Activated T-helper 2 cell treated with anti-CD3 and anti-CD28 coated beads, Interferon-gamma antibody, Interleukin-2, Interleukin-4, amounts not matched to agents 10 μg/mL and 5 μg/mL and 100 μg/mL, durations not matched to agents 14 hours and 24 hours and 36 hours (primary cell): ENCODE results near the gene TFEB. TPM values are rescaled to one million over a fixed set of nuclear protein-coding genes. Genes with fewer than 3 reads are reported as not detected.

Experiments used
- DNase-seq: peaks from one replicate; pipeline ENCODE4 v3.0.0; 2021; ENCODE audit warnings: low spot score
- H3K27ac Mint-ChIP-seq: one replicate; pipeline ENCODE4 v1.8.0; 2021; ENCODE audit warnings: mixed read lengths
- H3K27me3 Mint-ChIP-seq: one replicate; pipeline ENCODE4 v1.8.0; 2021; ENCODE audit warnings: low read depth, mixed read lengths
- H3K36me3 Mint-ChIP-seq: one replicate; pipeline ENCODE4 v1.8.0; 2021; ENCODE audit warnings: low read depth, mixed read lengths
- H3K4me1 Mint-ChIP-seq: one replicate; pipeline ENCODE4 v1.8.0; 2021; ENCODE audit warnings: low read depth, mixed read lengths
- H3K4me3 Mint-ChIP-seq: one replicate; pipeline ENCODE4 v1.8.0; 2021; ENCODE audit warnings: low read depth, mild to moderate bottlenecking, moderate library complexity, mixed read lengths
- H3K9me3 Mint-ChIP-seq: one replicate; pipeline ENCODE4 v1.8.0; 2021; ENCODE audit warnings: mixed read lengths
- intact Hi-C: fragments of 100-400 bp; cut with micrococcal nuclease; formaldehyde crosslinking; loops from one replicate; pipeline ENCODE4 v1.15.1; 2023
- total RNA-seq: library from RNA; stranded (reverse); gene quantifications from 2 replicates; pipeline ENCODE4 v1.2.3, GENCODE V29; 2022

TFEB gene
- total RNA-seq, 1 donor from 2014 or later, result 13.4 TPM

DNA sequence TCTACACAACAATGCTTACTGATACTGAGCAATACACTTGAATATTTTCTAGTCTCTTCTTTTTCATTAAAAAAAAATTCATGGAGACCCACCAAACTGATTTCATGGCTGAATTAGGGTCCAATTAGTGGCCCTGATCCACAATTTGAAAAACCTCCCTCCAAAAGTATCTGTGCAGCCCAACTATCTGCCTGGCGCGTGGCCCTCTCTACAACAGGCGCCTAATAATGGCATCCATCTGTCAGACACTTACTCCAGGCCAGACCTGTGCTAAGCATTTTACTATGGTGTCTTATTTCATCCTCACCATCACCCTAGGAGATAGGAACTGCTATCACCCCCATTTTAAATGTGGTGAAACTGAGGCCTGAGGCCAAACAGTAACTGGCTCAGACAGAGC, 14.0 kb downstream of the TFEB start:
- intact Hi-C loops, result no loop called here
- H3K27me3 Mint-ChIP-seq, result no peaks in the 10 kb centered on the region
- H3K4me1 Mint-ChIP-seq, result peaks cover 4% of the 10 kb centered on the region
- DNase-seq, result no peak
- H3K4me3 Mint-ChIP-seq, result no peak overlapping the region
- H3K36me3 Mint-ChIP-seq, result no peaks in the 10 kb centered on the region
- H3K27ac Mint-ChIP-seq, result no peak overlapping the region
- H3K9me3 Mint-ChIP-seq, result no peaks in the 10 kb centered on the region

DNA sequence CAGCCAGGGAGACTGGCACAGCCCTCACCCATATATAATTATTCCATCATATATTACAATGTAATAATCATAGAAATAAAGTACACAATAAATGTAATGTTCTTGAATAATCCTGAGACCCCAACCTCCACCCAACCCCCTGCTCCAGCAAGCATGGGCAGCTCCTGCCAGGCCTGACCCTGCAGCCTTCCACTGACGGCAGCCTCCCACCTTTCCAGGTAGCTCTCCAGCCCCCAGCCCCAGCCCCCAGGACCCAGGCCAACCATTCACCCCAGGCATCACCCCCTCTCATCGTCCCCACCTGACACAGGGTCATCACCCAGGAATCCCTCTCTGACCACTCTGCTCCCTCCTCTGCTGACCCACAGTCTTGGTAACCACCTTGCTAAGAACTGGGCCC, 14.6 kb downstream of the TFEB start:
- H3K27me3 Mint-ChIP-seq, result no peaks in the 10 kb centered on the region
- peaks cover 7% of the 10 kb centered on the region for H3K4me1 Mint-ChIP-seq
- H3K27ac Mint-ChIP-seq, result no peak overlapping the region
- no peaks in the 10 kb centered on the region for H3K36me3 Mint-ChIP-seq
- H3K4me3 Mint-ChIP-seq, result no peak overlapping the region
- H3K9me3 Mint-ChIP-seq, result no peaks in the 10 kb centered on the region
- intact Hi-C loops, result no loop called here
- no peak for DNase-seq

GRCh38 chr6:41720262-41720620, 15.2 kb downstream of the TFEB start:
- intact Hi-C loops, result no loop called here
- DNase-seq, result no peak
- Mint-ChIP-seq H3K27ac (no peak overlapping the region), H3K9me3 (no peaks in the 10 kb centered on the region), H3K4me1 (peaks cover 10% of the 10 kb centered on the region), H3K4me3 (no peak overlapping the region), H3K36me3 (no peaks in the 10 kb centered on the region), H3K27me3 (no peaks in the 10 kb centered on the region)

GRCh38 chr6:41719436-41720261, 15.8 kb downstream of the TFEB start:
- H3K36me3 Mint-ChIP-seq, result no peaks in the 10 kb centered on the region
- H3K27me3 Mint-ChIP-seq, result no peaks in the 10 kb centered on the region
- H3K9me3 Mint-ChIP-seq, result no peaks in the 10 kb centered on the region
- intact Hi-C loops, result no loop called here
- H3K27ac Mint-ChIP-seq, result no peak overlapping the region
- DNase-seq, result no peak
- no peak overlapping the region for H3K4me3 Mint-ChIP-seq
- H3K4me1 Mint-ChIP-seq, result peaks cover 10% of the 10 kb centered on the region

DNA sequence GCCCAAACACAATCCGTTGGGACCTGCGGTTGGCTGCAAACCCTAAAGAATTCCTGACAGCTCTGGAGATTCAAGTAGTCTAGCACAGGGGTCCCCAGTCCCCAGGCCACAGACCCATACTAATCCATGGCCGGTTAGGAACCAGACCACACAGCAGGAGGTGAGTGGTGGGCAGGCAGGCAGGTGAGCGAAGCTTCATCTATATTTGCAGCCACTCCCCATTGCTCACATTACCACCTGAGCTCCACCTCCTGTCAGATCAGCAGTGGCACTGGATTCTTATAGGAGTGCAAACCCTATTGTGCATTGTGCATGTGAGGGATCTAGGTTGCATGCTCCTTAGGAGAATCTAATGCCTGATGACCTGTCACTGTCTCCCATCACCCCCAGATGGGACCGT, 16.6 kb downstream of the TFEB start:
- no peak for DNase-seq
- peaks cover 10% of the 10 kb centered on the region for H3K4me1 Mint-ChIP-seq
- no peaks in the 10 kb centered on the region for H3K36me3 Mint-ChIP-seq
- H3K4me3 Mint-ChIP-seq, result no peak overlapping the region
- no peak overlapping the region for H3K27ac Mint-ChIP-seq
- H3K9me3 Mint-ChIP-seq, result no peaks in the 10 kb centered on the region
- H3K27me3 Mint-ChIP-seq, result no peaks in the 10 kb centered on the region
- intact Hi-C loops, result no loop called here

DNA sequence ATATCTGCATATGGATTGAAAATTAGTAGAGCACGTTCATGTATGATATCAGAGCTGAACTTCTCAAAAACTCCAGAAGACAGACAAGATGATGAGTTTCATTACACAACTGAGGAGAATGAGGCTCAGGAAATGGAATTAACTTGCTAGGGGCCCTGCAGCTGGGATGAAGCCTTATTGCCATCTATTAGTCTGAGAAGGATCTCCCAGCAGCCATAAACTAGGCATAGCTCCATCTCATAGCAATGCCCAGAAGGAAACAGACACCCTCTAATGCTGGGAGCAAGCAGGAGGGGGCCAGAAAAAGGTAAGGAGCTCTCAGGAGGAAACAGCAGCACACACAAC, 18.0 kb downstream of the TFEB start:
- no peak for DNase-seq
- Mint-ChIP-seq H3K4me3 (no peak overlapping the region), H3K27ac (no peak overlapping the region), H3K9me3 (no peaks in the 10 kb centered on the region), H3K4me1 (peaks cover 11% of the 10 kb centered on the region), H3K36me3 (no peaks in the 10 kb centered on the region), H3K27me3 (no peaks in the 10 kb centered on the region)
- intact Hi-C loops, result no loop called here

- Mint-ChIP-seq H3K27ac (no peak overlapping the region), H3K9me3 (no peaks in the 10 kb centered on the region), H3K36me3 (no peaks in the 10 kb centered on the region), H3K27me3 (no peaks in the 10 kb centered on the region), H3K4me3 (no peak overlapping the region), H3K4me1 (peaks cover 11% of the 10 kb centered on the region)
- no peak for DNase-seq
- intact Hi-C loops, result no loop called here
These were observed 18.7 kb downstream of the TFEB start for GRCh38 chr6:41716516-41717391.

DNA sequence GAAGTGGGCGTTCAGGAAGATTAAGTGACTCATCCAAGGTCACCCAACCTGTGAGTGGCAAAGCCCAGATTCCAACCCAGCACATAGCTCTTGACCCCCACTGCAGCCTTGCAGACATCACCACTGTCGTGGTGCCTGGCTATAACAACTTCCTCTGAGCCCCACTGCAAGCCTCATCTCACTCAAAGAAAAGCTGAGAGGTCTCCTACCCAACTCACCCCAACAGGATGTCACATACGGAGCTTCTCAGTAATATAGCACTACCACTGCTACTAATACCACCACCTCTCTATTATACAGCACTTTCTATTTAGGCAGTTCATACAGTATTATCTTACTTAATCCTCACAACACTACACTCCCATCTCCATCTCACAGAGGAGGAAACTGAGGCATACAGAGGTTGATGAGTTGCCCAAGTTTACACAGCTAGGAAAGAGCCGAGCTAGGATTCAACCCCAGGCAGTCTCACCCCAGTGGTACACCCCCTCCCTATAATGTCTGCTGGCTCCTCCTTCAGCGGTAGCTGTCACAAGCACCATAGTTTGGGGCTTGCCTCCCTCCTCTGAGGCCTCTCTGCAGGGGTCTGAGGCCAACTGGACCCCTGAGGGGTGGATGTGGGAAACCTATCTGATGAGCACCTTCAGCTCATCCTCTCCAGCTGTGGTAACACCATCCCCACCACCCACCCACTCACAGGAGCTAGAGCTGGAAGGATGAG, 19.5 kb downstream of the TFEB start:
- no peak for DNase-seq
- Mint-ChIP-seq H3K9me3 (no peaks in the 10 kb centered on the region), H3K36me3 (no peaks in the 10 kb centered on the region), H3K27ac (no peak overlapping the region), H3K4me1 (peaks cover 11% of the 10 kb centered on the region), H3K27me3 (no peaks in the 10 kb centered on the region), H3K4me3 (no peak overlapping the region)
- intact Hi-C loops, result no loop called here

GRCh38 chr6:41714556-41715273, 20.7 kb downstream of the TFEB start:
- no peak for DNase-seq
- Mint-ChIP-seq H3K27me3 (no peaks in the 10 kb centered on the region), H3K9me3 (no peaks in the 10 kb centered on the region), H3K27ac (no peak overlapping the region), H3K4me1 (peaks cover 11% of the 10 kb centered on the region), H3K4me3 (no peak overlapping the region), H3K36me3 (no peaks in the 10 kb centered on the region)
- intact Hi-C loops, result no loop called here

DNA sequence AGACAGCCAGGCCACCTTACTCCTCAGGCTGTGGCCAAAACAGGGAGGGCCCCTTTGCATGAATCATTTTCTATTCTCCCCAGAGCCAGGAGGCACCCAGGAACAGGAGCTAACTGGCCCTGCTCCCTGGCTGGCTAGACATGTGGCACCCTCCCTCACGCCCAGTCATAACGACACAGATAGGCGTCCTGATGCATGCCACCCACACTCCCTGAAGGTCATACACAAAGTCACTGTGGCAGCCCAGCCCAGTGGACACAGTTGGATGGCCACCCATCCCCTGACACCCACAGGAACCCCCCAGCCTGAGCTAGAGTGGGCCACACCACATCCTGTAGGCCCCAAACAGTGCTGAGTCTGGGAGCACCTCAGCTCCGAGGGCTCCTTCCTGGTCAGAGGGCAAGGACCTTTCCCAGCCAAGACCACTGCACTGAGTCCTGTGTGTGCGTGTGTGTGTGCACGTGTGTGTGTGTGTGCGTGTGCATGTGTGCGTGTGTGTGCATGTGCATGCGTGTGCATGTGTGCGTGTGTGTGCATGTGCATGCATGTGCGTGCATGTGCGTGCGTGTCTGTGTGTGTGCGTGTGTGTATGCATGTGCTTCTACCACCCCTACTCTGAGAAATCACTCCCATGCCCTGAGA, 21.6 kb downstream of the TFEB start:
- peaks cover 11% of the 10 kb centered on the region for H3K4me1 Mint-ChIP-seq
- H3K9me3 Mint-ChIP-seq, result no peaks in the 10 kb centered on the region
- no peak overlapping the region for H3K4me3 Mint-ChIP-seq
- H3K27me3 Mint-ChIP-seq, result no peaks in the 10 kb centered on the region
- no peak for DNase-seq
- H3K27ac Mint-ChIP-seq, result no peak overlapping the region
- no peaks in the 10 kb centered on the region for H3K36me3 Mint-ChIP-seq
- intact Hi-C loops, result no loop called here

DNA sequence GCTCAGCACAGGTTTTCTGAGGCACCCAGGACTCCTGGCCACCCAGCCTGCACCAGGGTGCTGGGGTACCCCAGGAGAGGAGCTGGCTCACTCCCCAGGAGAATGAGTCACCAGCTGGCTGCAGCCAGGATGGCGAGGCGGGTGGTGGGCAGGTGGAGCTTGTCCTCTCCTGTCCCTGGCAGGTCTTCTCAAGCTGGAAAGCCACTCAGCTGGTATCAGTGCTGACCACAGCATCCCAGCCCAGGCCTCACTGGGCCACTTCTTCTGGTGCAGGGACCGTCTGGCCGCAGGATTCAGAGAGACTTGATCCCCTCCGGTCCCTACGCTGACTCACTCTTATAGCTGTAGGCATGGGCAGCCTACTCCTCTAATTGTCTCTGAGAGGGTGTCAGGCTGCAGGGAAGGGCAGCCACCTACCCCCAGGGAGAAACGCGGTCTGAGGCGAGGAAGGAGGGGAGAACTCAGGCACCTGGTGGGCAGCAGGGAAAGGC, 22.2 kb downstream of the TFEB start:
- H3K4me3 Mint-ChIP-seq, result no peak overlapping the region
- no peaks in the 10 kb centered on the region for H3K9me3 Mint-ChIP-seq
- H3K36me3 Mint-ChIP-seq, result no peaks in the 10 kb centered on the region
- no peak overlapping the region for H3K27ac Mint-ChIP-seq
- DNase-seq, result no peak
- intact Hi-C loops, result no loop called here
- H3K27me3 Mint-ChIP-seq, result no peaks in the 10 kb centered on the region
- H3K4me1 Mint-ChIP-seq, result peaks cover 14% of the 10 kb centered on the region

GRCh38 chr6:41712651-41713103, 22.7 kb downstream of the TFEB start:
- Mint-ChIP-seq H3K36me3 (no peaks in the 10 kb centered on the region), H3K4me3 (no peak overlapping the region), H3K27ac (no peak overlapping the region), H3K4me1 (peaks cover 18% of the 10 kb centered on the region), H3K27me3 (no peaks in the 10 kb centered on the region), H3K9me3 (no peaks in the 10 kb centered on the region)
- intact Hi-C loops, result no loop called here
- no peak for DNase-seq
